CD4-positive, alpha-beta T cell (primary cell): ENCODE results near the gene KIAA0232. TPM values are rescaled to one million over a fixed set of nuclear protein-coding genes. Genes with fewer than 3 reads are reported as not detected.
A peak's percentile ranks its signal among the peaks of the same experiment; 100 is the strongest.

ENCODE experiments used
- ATAC-seq: fragments of 200-7000 bp; cut with Tn5 transposase; one replicate; pipeline ENCODE4 v1.10.0; 2022; ENCODE audit warnings: mild to moderate bottlenecking; ENCODE audit not compliant: poor library complexity
- CTCF ChIA-PET: fragments of 350-600 bp; sonication (Branson Sonifier 250); formaldehyde crosslinking; loops from one replicate; lab custom pipeline; 2021; ENCODE audit warnings: antibody characterized with exemption, inconsistent platforms; lab: Charles Lee
- POLR2A ChIA-PET: fragments of 350-600 bp; sonication (Branson Sonifier 250); formaldehyde crosslinking; loops from one replicate; lab custom pipeline; 2021; ENCODE audit warnings: antibody characterized with exemption, inconsistent platforms; lab: Charles Lee
- DNase-seq, 14 experiments: peaks; one replicate each; pipeline ENCODE4 v3.0.0-alpha.2; 2013 to 2020; ENCODE audit warnings: mixed read lengths in 2 of 14
- H3K27ac ChIP-seq, 2 donors: one replicate each; pipeline versions ENCODE4 v1.5.1 to v1.7.0; 2013; ENCODE audit warnings: low read length in 2 of 2, low read depth in 1 of 2, mild to moderate bottlenecking in 1 of 2
- H3K27me3 ChIP-seq, 2 experiments: 1 replicate in 1 of 2; 2 replicates in 1 of 2; pipeline versions ENCODE4 v1.6.1 to v1.7.0; 2013; ENCODE audit warnings: low read length in 2 of 2, control low read depth in 1 of 2, mild to moderate bottlenecking in 1 of 2, moderate library complexity in 1 of 2; ENCODE audit not compliant: insufficient read depth in 2 of 2, control insufficient read depth in 1 of 2
- H3K36me3 ChIP-seq: one replicate; pipeline ENCODE4 v1.6.1; 2013; ENCODE audit warnings: low read length, control low read depth; ENCODE audit not compliant: insufficient read depth
- H3K4me1 ChIP-seq: one replicate; pipeline ENCODE4 v1.6.1; 2013; ENCODE audit warnings: low read length, control low read depth; ENCODE audit not compliant: insufficient read depth
- H3K4me3 ChIP-seq: one replicate; pipeline ENCODE4 v1.5.1; 2013; ENCODE audit warnings: mild to moderate bottlenecking, low read length, moderate library complexity
- H3K9me3 ChIP-seq, 2 experiments: 1 replicate in 1 of 2; 2 replicates in 1 of 2; pipeline versions ENCODE4 v1.6.1 to v1.7.0; 2013; ENCODE audit warnings: low read length in 2 of 2, mild to moderate bottlenecking in 2 of 2, control low read depth in 1 of 2, moderate library complexity in 1 of 2; ENCODE audit not compliant: control insufficient read depth in 1 of 2, insufficient read depth in 1 of 2
- H3K27ac Mint-ChIP-seq: one replicate; pipeline ENCODE4 v1.8.0; 2020; ENCODE audit warnings: mixed read lengths
- H3K27me3 Mint-ChIP-seq: one replicate; pipeline ENCODE4 v1.8.0; 2021; ENCODE audit warnings: mixed read lengths
- H3K36me3 Mint-ChIP-seq: one replicate; pipeline ENCODE4 v1.8.0; 2021; ENCODE audit warnings: low read depth, mixed read lengths
- H3K4me1 Mint-ChIP-seq: one replicate; pipeline ENCODE4 v1.8.0; 2021; ENCODE audit warnings: low read depth, mixed read lengths
- H3K4me3 Mint-ChIP-seq: one replicate; pipeline ENCODE4 v1.8.0; 2020; ENCODE audit warnings: mild to moderate bottlenecking, mixed read lengths
- H3K9me3 Mint-ChIP-seq: one replicate; pipeline ENCODE4 v1.8.0; 2020; ENCODE audit warnings: mixed read lengths
- intact Hi-C, 2 experiments: fragments of 100-400 bp; cut with DNase I in 1 of 2; cut with micrococcal nuclease in 1 of 2; formaldehyde crosslinking; loops; one replicate each; pipeline versions ENCODE4 v1.15.1 to v1.9.0; 2023 to 2025; cut with DNase I, micrococcal nuclease
- total RNA-seq, 174 experiments: library from RNA in 2 of 174; stranded (reverse) in 2 of 174; gene quantifications; one replicate each; pipeline ENCODE4 v1.2.3 and lab custom pipeline; 2021 to 2026
- TF ChIP-seq, protein P1 (sequence below): fragments of 200-600 bp; IDR thresholded peaks from one replicate; pipeline ENCODE4 v1.8.0; 2022; ENCODE audit warnings: antibody characterized with exemption, mild to moderate bottlenecking

The KIAA0232 gene
- total RNA-seq, 2 experiments from 2014 or later: 15.3 to 17.8 TPM

DNA sequence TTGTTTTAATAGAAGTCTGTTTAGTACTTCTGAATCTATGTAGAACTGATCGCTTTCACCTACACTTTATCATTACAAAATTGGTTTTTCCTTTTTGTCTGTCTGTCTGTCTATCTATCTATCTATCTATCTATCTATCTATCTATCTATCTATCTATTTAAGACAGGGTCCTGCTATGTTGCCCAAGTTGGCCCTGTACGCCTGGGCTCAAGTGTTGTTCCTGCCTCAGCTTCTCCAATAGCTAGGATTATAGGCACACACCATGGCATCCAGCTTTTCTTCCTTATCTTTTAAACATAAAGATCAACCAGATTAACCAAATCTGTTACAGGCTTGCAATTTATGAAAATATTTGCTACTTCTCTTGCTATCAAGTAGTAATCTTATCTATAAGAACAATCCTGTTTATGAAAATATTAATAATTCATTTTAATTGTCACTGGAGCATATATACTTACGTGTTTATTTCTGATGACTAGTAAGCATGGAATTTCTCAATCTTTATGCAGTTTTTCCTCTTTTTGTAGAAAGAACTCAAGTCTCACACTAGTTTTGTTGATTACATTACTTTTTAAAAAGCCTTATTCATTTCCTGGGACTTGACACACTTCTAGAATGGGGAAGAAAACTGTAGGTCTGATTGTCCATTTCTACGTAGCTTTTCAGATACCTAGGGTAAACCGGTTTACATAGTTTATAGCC is 24.5 kb downstream of the KIAA0232 start:
- H3K4me1 Mint-ChIP-seq: peaks cover 60% of the 10 kb centered on the region
- peaks cover 9% of the 10 kb centered on the region for H3K36me3 Mint-ChIP-seq
- TF ChIP-seq, protein P1, sequence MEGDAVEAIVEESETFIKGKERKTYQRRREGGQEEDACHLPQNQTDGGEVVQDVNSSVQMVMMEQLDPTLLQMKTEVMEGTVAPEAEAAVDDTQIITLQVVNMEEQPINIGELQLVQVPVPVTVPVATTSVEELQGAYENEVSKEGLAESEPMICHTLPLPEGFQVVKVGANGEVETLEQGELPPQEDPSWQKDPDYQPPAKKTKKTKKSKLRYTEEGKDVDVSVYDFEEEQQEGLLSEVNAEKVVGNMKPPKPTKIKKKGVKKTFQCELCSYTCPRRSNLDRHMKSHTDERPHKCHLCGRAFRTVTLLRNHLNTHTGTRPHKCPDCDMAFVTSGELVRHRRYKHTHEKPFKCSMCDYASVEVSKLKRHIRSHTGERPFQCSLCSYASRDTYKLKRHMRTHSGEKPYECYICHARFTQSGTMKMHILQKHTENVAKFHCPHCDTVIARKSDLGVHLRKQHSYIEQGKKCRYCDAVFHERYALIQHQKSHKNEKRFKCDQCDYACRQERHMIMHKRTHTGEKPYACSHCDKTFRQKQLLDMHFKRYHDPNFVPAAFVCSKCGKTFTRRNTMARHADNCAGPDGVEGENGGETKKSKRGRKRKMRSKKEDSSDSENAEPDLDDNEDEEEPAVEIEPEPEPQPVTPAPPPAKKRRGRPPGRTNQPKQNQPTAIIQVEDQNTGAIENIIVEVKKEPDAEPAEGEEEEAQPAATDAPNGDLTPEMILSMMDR: no peak
- Histone ChIP-seq H3K36me3 (peaks cover under 1% of the 10 kb centered on the region), H3K27ac (no peak overlapping the region), H3K9me3 (no peaks in the 10 kb centered on the region), H3K4me3 (no peak overlapping the region), H3K4me1 (peaks cover 1% of the 10 kb centered on the region), H3K27me3 (no peaks in the 10 kb centered on the region)
- H3K4me3 Mint-ChIP-seq: no peak overlapping the region
- H3K27ac Mint-ChIP-seq: no peak overlapping the region
- ATAC-seq (no peak), DNase-seq (peak in 2 of 14 experiments; percentile 22 to 31)
- ChIA-PET POLR2A (no interaction called here), CTCF (no interaction called here)
- no peaks in the 10 kb centered on the region for H3K9me3 Mint-ChIP-seq
- intact Hi-C loops: no loop called here
- no peaks in the 10 kb centered on the region for H3K27me3 Mint-ChIP-seq

DNA sequence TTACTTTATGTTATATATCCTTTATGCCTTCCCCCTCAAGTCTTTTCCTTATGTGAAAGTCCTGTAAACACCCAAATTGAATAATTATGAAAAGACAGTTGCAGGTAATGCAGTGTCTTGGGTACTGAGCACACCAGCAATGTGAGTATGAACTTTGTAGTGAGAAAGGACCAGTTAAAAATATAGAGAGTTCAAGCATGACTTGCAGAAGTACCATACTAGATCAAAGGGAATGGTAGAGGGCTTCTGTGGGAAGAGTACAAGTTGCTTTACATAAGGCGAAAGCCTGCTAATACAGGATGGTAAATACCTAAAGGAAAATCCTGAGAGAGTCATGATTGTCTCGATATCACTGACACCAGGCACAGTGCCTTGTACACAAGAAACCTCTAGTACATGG is 25.7 kb downstream of the KIAA0232 start:
- H3K4me3 ChIP-seq: no peak overlapping the region

DNA sequence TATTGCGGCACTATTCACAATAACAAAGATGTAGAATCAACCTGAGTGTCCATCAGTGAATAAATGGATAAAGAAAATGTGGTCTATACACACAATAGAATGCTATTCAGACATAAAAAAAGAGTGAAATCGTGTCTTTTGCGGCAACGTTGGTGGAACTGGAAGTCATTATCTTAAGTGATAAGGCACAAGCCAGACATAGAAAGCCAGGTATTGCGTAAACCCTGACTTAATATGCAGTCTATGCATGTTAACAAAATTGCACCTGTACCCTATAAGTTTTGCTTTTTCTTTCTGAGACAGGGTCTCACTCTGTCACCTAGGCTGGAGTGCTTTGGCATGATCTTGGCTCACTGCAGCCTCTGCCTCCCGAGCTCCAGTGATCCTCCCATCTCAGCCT is 28.6 kb downstream of the KIAA0232 start:
- Mint-ChIP-seq H3K4me3 (no peak overlapping the region), H3K27ac (peak overlapping the region; percentile 2), H3K36me3 (peaks cover 15% of the 10 kb centered on the region), H3K27me3 (no peaks in the 10 kb centered on the region), H3K9me3 (no peaks in the 10 kb centered on the region), H3K4me1 (peaks cover 56% of the 10 kb centered on the region)
- intact Hi-C loops: no loop called here
- Histone ChIP-seq H3K27ac (no peak overlapping the region), H3K4me3 (no peak overlapping the region), H3K36me3 (no peaks in the 10 kb centered on the region), H3K27me3 (no peaks in the 10 kb centered on the region), H3K4me1 (no peaks in the 10 kb centered on the region), H3K9me3 (peaks cover 0 to 1% of the 10 kb centered on the region in 2 experiments)
- CTCF ChIA-PET: interaction anchor here (0.7 kb wide), 1 partner anchor 232 kb away, joined by 3 read pairs; a partner anchor contains a TSS
- POLR2A ChIA-PET: no interaction called here
- ATAC-seq (no peak), DNase-seq (no peak)
- TF ChIP-seq, protein P1: no peak

More for the DNA sequence above, 25.7 kb downstream of the KIAA0232 start:
- H3K27me3 ChIP-seq: no peaks in the 10 kb centered on the region
- POLR2A ChIA-PET: no interaction called here
- intact Hi-C loops: no loop called here
- Mint-ChIP-seq H3K4me3 (no peak overlapping the region), H3K36me3 (peaks cover 5% of the 10 kb centered on the region), H3K9me3 (no peaks in the 10 kb centered on the region), H3K27ac (no peak overlapping the region), H3K4me1 (peaks cover 54% of the 10 kb centered on the region), H3K27me3 (no peaks in the 10 kb centered on the region)
- ATAC-seq (no peak), DNase-seq (no peak)
- no peaks in the 10 kb centered on the region for H3K9me3 ChIP-seq
- H3K36me3 ChIP-seq: no peaks in the 10 kb centered on the region
- no peaks in the 10 kb centered on the region for H3K4me1 ChIP-seq
- H3K27ac ChIP-seq: no peak overlapping the region
- CTCF ChIA-PET: no interaction called here
- TF ChIP-seq, protein P1: no peak
